ENCODE results near the gene PAQR7.
"Not testable (repeated sequence)": the region's sequence is repeated elsewhere in the genome, so short reads cannot be mapped to it uniquely, and the experiment has no call there.

The PAQR7 gene

DNA sequence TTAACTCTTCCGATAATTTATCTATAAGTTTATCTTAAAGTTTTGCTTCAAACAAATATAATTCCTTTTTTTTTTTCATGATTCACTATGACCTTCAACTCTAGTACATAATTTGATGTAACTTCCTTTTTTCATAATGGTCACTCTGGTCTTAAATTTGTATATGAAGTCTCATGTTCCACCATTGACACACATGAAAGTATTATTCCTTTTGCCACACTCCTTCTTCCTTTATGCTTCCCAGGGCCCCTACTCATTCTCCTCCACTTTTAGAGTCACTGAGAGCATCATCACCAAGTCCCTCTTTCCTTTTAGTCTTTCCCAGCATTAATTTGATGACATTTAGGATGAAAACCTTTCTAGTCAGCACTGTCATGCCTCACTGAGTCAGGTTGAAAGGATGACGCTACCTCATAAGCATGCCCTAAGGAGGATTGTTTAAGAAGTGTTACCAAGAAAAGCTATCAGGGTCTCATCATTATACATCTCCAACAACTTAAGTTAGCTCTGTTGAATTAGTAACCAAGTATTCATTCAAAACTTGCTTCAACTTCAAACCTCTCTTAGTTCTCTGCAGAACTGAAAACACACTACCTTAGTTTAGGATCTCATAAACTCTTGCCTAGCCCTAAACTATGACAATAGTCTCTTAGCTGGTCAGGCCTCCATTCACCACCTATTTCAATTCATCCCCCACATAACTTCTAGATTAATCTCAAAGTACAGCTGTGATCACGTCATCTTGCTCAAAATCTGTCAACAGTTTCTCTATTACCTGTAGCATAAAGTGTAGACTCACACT is 30.8 kb downstream of the PAQR7 start:
- no peak for DNase-seq

DNA sequence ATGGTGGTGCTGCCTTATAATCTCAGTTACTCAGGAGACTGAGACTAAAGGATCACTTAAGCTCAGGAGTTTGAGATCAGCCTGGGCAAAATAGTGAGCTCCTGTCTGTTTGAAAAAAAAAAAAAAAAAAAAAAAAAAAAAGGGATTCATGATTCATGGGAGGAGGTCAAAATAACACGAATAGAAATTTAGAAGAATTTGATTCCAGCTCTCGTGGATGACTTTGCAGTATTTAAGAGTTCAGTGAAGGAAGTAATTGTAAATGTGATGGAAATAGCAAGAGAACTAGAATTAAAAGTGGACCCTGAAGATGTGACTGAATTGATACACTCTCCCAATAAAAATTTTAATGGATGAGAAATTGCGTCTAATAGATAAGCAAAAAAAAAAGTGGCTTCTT is 32.0 kb downstream of the PAQR7 start:
- no peak for DNase-seq

DNA sequence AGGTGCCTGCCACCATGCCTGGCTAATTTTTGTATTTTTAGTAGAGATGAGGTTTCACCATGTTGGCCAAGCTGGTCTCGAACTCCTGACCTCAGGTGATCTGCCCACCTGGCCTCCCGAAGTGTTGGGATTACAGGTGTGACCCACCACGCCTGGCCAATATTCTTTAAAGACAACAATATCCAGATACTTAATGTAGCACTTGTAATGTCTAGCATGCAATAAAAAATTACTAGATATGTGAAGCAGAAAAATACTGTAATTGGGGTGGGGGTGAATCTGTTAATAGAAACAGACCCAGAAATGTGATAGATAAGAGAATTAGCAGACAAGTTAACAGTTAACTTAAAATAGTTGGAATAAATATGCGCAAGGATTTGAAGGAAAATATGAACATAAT is 35.7 kb downstream of the PAQR7 start:
- not testable (repeated sequence) for DNase-seq

DNA sequence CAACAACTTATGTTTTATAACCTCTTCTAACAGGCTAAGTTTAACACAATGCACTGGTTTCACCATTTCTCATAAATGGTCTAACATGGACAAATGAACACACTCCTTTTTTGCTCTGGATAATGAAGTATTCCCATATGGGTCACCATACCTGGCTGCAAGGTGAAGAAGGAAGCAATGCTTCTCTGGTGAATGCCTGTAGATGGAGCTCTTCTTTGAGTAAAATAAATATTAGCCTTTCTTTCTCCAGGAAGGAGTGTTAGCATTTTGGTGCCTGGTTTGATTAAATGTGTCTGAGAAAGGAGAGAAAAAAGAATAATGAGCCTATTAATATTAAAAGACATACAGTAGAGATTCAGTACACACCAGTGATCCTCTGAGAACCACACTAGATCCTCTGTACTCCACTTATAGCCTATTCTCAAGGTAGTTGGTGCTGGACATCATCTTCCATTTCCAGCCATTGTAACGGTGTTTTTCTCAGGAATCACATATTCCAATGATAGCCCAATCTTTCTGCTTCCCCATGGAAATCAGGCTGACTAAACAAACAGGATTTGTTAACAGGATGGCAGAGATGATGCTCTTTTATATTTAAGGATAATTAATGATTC is 38.1 kb downstream of the PAQR7 start:
- DNase-seq: no peak

DNA sequence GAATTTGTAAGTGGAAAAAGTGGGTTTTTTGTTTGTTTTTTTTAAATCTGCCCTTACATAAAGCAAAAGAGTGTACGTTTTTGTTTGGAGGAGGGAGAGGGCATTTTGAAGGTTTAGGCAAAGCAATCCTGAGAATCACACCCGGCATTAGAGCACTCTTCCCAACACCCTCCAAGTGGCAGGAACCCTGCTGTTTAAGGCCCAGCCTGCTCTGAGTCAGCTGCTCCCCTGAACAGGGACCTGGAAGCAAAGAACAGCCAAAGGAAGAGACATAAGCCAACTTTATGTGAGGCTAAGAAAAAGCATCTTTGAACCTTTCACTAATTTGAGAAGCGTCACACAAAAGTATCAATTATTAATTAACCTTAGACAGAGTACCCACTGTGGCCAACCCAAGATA is 38.8 kb downstream of the PAQR7 start:
- DNase-seq: no peak

DNA sequence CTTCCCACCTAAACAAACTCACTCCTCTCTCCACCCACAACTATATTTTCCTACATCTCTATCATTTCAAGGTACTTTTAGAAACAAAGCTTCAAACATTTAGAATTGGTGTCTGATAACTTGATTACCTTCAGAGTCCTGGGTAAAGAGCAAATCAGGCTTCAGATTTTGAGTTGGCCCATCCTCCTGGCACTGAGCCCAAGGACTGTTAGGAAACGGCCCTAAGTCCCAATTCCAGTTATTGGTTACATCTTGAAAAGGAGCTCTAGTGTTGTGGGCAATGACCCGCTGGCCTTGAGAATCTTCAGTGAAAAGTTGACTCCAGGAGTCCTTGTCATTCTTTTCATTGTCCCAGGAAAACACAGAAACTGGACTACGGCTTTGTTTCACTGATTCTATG is 40.6 kb downstream of the PAQR7 start:
- DNase-seq: no peak

DNA sequence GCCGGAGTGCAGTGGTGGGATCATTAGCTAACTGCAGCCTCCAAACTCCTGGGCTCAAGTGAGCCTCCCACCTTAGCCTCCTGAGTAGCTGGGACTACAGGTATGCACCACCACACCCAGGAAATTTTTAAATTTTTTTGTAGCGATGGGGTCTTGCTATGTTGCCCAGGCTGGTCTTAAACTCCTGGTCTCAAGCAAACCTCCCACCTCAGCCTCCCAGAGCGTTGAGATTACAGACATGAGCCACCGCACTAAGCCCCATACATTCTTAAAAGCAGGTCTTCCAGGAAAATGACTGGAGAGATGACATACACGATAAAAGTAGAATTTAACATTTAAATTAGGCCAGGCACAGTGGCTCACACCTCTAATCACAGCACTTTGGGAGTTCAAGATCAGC is 42.4 kb downstream of the PAQR7 start:
- DNase-seq: no peak

DNA sequence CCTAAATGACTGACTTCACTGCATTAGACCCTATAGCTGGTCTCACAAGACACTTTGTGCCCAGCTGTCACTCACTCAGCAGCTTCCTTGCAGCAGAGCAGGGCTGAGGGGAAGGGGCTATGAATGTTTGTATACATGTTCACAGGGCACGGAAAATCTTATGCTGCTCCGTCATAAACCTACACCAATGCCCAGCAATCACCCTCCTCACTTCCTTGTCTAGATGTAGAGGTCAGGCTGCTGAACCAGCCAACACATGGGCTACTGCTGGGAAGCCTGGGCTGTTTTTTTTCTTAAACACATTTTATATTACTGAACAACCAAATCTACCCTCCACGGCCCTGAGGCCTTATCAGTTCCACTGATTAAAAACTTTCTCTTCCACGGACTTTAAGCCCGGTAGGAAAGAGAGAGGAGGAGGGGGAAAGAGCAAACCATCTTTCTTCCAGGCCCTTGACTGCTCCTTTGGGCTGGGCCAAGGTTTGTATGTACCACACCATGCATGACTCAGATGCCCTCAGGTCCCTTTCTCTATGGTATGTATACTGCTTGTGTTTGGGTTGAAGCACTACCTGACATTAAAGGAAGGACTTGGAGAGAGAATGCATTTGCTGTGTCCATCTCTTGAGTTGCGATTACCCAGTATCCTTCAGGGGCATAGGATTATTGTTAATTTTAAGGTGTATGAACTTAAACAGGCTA is 43.0 kb downstream of the PAQR7 start:
- no peak for DNase-seq

DNA sequence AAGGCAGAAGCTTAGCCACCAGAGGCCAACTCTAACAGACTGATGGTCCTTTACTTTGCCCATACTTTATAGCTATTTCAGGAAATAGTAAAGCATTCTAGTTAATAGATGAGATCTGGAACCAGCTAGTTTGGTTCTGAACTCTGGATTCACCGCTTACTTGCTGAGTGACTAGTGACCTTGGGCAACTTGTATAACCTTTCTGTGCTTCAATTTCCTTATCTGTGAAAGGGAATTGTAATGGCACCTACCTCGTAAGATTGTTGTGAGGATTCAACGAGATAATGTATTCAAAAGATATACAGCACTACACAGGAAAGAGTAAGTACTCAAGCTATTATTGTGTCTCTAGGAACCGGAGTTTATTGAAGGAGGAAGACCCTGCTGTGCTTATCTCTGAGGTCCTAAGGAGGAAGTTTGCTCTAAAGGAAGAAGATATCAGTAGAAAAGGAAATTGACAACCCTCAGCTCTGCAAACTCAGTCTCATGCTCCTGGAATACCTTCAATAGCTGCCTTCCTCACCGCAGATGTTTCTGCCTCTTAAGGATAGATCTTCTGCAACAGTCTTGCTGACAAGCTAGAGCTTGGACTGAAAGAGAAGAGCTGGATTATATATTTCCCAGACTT is 43.8 kb downstream of the PAQR7 start:
- DNase-seq: no peak

DNA sequence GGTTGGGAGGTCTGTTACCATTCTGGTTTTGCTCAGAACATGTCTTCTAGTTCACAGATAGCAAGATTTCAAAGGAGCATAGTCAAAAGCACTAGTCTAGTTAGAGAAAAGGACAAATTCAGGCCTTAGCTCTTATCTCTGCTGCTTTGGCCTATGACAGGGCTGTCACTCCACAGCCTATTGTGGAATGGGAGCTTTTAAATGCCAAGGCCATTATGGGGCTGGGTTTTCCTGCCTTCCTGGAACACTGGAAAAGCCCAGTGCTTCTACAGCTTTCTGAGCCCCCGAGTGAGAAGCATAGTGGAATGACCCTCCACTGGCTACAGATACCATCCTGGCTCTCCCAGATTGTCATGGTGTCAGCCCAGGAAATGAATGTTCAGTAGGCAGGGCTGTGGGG is 46.5 kb downstream of the PAQR7 start:
- no peak for DNase-seq

DNA sequence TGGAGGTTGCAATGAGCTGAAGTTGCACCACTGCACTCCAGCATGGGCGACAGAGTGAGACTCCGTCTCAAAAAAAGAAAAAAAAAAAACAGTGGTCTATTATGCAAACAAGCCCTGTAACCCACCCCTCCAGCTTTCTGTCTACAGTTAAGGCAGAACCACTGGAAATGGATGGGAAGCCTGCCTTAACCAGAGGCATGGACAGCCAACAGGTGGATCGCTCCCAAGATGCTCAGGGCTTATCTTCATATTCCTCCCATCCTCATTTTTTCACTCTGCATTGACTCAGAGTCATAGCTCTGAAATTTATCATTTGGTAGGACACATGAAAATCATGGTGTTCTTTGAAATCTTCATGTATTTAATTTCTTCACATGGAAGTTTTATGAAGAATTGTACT is 47.0 kb downstream of the PAQR7 start:
- no peak for DNase-seq

DNA sequence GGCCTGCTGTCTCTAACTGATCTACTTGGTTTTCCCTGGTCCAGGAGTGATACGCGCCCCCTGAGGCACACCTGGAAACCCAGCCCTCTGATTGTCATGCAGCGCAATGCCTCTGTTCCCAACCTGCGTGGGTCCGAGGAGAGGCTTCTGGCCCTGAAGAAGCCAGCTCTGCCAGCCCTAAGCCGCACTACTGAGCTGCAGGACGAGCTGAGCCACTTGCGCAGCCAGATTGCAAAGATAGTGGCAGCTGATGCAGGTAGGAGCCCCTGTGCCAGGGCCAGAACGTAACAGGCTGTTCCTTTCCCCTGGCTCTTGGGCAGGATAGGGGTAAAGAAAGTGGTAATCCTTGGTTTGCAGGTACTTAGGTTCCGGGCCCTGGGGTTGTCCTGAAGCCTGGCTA is 48.9 kb downstream of the PAQR7 start:
- DNase-seq: no peak

DNA sequence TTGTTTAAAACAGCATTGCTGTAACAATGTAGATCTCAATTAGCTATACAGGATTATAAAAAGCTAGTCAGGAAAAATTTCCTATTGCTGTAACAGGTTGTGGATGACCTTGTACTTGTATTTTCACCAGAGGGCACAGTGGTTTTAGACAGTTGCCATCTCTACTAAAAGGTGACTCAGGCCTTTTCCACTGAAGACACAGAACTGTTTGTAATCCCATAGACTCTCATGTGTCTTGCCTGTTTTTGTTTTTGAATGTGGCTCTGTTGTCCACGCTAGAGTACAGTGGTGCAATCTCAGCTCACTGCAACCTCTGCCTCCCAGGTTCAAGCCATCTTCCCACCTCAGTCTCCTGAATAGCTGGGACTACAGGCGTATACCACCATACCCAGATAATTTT is 49.9 kb downstream of the PAQR7 start:
- DNase-seq: no peak

DNA sequence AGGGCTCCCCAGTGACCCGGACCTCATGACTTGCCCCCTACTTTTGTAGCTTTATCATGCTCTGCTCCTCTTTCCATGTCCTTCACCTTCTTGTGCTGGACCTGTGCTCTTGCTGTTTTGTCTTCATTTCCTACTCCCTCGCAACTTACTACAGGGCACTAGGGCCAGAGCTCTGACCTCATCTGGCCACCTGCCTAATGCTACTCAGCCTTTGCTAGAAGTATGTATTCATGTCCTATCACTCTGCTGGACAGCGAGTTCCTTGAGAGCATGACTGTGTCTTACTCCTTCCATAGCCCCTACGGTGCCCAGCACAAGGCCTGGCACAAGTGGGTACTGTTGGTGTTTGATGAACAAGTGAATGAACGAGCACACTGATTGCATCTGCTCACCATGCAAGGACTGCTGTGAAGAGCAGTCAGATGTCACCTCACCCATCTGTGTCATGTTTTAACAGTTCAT is 53.8 kb downstream of the PAQR7 start:
- no peak for DNase-seq

DNA sequence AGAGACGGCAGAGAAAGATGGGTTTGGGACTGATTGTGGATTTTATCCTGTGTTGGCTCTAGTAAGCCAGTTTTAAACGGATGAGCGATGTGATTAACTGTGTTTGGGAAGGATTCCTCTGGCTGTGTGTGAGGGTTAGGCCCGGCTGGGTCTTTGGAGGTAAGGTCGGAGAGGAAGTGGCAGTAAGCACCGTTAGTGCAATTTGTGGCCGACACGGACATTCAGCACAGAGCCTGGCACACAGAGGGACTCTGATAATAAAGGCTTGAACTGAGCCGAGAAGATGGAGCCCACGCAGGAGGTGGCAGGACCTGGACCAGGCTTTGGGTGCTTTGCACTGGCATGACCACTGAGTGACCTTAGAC is 54.4 kb downstream of the PAQR7 start:
- no peak for DNase-seq

DNA sequence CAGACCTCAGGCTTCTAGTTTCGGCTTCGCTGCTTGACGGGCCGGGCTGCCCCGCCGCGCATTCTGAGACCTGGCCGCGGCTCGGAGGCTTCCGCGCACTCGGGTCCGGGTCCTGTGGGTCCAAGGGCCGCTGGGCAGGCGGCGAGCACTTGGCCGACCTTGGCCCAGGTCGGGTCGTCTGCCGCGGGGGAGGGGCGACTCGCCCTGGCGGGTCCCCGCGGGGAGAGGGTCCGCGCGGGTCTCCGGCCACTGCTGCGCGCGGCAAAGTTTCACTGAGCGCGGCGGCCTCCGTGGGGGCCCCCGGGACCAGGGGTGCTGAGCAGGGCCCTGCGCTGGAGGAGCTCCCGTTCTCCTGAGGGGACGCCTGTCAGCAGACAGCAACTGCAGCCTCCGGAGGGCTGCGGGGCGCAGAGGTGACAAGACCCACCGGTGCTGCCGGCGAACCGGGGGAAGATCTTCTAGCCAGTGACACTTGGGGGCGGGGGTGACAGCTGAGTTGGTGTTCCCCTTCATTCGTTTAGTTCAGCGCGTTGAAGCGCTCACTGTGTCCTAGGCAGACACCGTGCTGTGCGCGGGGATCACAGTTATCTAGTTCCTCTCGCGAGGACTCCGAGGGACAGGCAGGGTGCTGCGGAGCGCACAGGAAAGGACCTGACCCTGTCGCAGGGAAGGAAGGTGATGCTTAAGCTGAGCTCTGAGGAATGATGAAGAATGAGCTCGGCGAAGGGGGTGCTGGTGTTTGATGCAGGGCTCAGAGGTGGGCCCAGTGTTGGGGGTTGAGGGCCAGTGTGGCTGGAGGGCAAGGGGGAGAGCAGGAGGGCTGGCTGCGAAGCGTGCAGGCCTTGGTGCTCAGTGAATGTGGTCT is 55.0 kb downstream of the PAQR7 start:
- DNase-seq: peak; percentile 21 to 52

DNA sequence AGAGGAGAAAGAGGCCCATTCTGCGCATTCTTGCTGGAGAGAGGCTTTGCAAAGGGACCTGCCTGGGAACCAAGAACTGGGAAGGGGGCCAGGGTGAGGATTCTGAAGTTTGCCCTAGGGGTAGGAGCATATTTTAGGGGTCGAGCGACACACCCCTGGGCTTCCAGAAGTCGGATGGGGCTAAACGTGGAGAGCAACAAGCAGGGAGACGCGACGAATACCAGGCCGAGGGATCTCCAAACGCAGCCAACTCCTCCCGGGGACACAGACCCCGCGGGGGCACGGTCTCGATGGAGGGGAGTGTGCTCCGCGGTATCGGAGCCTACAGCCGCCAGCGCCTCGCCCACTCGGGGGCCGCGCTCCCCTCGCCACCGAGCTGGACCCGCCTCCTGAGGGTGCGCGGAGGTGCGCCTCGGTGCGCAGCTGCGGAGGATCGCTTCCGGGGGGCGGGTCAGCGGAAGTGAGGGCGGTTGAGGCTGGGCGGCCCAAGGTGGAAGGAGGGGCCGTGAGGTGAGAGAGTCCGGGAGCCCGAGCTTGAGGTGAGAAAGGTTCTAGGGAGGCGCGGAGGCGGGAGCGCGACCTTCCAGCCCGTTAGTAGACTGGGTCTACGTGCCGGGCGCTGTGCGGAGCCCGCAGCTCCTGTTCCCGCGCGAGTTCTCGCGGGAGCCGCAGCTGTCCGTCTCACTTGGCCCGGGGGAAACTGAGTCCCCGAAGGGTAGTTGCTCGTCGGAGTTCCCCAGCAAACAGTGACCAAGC is 55.8 kb downstream of the PAQR7 start, which contains the start of gene MTFR1L:
TSS of gene MTFR1L (plus strand) at position 464 of the 756 bp plus-strand sequence. CDS start 3,151 bp downstream, outside the sequence.
- DNase-seq: peak; percentile 68 to 75

DNA sequence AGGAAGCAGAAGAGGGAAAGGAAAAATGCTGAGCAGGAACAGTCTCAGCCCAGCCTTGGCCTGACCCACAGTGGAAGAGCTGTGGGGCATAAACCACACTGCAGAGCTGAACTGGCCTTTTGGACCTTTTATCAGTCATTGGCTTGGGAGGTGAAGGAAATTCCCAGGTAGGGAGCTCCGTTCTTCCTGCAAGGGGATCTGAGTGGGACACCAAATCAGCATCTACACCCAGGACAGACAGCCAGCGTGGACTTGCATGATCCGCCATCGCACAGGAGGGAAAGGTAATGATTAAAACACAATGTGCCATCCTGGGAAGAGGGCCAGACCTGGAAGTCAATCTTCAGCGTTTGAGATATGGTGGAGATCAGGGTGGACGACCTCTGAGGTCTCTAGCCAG is 56.9 kb downstream of the PAQR7 start:
- DNase-seq: no peak

DNA sequence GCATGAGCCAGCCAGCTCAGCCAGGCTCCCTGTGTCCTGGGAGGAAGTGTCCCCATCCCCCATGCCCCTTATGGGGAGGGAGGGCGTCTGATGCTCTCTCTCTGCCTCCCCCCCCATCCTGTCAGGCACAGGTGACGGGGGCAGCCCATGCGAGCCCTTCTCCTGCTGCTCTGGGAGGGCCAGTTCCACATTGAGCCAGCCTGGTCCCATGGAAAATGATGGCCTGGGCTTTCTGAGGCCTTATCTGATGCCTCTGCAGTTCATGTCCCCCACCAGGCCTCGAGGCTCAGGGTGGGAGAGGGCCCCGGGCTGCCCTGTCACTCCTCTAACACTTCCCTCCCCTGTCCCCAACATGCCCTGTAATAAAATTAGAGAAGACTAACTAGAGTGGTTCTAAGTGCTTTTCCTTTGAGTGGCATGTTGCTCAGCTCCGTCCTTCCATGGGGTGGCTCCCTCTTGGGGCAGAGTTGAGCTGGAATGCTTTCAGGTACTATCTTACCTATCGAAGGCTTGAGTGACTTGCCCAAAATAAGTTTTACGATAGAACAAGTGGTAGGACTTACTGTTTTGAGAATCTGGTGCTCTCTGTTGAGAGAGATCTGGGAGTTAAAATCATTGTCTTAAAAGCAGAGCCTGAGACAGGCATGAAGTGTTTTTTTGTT is 57.5 kb downstream of the PAQR7 start:
- no peak for DNase-seq

DNA sequence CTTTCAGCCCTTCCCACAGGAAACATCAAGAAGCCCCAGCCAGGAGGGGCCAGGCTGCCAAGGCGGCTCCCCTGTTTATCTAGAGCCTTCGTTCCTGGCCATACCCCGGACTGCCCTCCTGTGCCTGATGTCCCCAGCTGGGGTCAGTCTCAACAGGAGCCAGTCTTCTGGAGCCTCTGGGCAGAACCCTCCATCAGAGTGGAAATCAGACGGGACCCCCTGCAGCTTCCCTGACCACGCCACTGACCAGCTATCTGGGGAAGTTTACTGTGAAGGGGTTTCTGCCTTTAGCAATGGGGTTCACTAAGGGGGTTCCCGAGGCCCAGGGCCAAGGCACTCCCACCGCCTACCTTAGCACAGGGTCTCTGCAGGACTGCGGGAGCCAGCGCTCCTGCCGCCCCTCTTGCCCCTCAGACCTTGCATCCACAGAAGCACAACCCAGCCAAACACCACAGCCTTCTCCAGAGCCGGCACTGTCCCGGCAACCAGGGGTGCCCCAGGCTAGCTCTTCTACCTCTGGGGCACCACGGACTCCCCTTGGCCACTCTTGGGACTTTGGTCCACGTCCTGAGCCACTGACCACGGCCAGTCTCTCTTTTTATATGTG is 59.3 kb downstream of the PAQR7 start:
- no peak for DNase-seq

Data from NCI-H2081 (cell line).